NCI-H82 (cell line): ENCODE measurements around the gene HUWE1.
A peak's percentile ranks its signal among the peaks of the same experiment; 100 is the strongest.
"Not testable (repeated sequence)": the region's sequence is repeated elsewhere in the genome, so short reads cannot be mapped to it uniquely, and the experiment has no call there.

ENCODE experiments used
- DNase-seq: peaks from one replicate; lab custom pipeline; 2025; lab: John Stamatoyannopoulos, UW

HUWE1 gene, protein sequence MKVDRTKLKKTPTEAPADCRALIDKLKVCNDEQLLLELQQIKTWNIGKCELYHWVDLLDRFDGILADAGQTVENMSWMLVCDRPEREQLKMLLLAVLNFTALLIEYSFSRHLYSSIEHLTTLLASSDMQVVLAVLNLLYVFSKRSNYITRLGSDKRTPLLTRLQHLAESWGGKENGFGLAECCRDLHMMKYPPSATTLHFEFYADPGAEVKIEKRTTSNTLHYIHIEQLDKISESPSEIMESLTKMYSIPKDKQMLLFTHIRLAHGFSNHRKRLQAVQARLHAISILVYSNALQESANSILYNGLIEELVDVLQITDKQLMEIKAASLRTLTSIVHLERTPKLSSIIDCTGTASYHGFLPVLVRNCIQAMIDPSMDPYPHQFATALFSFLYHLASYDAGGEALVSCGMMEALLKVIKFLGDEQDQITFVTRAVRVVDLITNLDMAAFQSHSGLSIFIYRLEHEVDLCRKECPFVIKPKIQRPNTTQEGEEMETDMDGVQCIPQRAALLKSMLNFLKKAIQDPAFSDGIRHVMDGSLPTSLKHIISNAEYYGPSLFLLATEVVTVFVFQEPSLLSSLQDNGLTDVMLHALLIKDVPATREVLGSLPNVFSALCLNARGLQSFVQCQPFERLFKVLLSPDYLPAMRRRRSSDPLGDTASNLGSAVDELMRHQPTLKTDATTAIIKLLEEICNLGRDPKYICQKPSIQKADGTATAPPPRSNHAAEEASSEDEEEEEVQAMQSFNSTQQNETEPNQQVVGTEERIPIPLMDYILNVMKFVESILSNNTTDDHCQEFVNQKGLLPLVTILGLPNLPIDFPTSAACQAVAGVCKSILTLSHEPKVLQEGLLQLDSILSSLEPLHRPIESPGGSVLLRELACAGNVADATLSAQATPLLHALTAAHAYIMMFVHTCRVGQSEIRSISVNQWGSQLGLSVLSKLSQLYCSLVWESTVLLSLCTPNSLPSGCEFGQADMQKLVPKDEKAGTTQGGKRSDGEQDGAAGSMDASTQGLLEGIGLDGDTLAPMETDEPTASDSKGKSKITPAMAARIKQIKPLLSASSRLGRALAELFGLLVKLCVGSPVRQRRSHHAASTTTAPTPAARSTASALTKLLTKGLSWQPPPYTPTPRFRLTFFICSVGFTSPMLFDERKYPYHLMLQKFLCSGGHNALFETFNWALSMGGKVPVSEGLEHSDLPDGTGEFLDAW (N-terminal part only)

DNA sequence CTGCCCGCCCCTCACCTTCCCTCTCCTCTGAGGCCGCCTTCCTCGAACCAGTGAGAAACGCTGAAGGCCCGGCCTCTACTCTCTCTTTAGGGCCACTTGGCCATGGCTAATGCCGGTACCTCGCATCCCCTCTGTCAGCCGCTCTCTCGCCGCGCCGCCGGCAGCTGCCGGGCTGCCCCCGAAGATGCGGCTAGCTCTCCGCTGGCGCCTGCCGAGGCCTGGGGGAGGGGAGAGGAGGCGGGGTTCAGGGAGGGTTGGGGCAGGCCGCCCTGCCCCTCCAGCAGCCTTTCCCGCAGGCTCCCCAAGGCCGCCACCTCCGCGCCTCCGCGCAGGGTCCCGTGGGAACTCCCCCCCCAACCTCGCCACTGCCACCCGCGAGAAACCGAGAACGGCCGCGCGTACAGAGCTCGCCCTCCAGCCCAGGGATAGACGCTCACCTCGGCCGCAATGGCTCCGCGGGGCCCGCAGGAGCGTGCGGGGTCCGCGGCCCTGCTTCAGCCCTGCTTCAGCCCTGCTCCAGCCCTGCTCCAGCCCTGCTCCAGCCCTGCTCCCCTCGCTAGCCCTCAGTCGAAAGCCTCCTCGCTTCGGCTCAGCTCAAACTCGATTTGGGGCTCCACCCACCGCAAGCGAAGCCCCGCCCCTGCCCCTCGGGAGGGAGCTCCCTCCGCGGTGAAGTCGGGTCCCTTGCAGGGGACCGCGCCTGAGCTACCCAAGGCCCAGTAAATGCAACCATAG is at the start of gene HUWE1:
TSS of gene HUWE1 (minus strand) at position 569 of the 735 bp plus-strand sequence. CDS start 32,612 bp downstream, outside the sequence.
- peak; percentile 92 for DNase-seq

DNA sequence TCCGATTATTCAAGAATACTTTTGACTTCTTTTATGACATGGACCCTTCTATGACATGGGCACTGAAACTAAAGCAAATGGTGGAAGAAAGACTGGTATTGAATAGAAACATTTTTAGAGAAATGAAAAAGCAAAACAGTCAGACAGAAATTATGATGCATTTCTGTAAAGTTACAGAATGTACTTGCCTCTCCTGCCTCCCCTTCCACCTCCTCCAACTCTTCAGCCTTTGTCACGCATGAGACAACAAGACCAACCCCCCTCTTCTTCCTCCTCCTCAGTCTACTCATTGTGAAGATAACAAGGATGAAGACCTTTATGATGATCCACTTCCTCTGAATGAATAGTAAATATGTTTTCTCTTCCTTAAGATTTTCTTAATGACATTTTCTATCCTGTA is 46.3 kb upstream of the HUWE1 start:
- no peak for DNase-seq

DNA sequence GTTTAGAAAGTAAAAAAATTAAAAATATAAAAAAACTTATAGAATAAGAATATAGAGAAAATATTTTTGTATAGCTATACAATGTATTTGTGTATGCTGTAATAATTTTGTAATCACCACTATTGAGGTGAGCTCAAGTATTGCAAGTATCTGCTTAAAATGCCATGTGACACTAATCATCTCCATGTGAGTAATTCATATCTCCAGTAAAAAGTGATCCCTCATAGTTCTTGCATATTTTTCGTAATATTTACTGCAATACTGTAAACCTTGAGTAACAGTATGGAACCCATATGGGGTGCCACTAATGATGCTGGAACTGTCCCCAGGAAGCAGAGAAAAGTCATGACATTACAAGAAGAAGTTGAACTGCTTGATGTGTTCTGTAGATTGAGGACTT is 43.2 kb upstream of the HUWE1 start:
- no peak for DNase-seq

DNA sequence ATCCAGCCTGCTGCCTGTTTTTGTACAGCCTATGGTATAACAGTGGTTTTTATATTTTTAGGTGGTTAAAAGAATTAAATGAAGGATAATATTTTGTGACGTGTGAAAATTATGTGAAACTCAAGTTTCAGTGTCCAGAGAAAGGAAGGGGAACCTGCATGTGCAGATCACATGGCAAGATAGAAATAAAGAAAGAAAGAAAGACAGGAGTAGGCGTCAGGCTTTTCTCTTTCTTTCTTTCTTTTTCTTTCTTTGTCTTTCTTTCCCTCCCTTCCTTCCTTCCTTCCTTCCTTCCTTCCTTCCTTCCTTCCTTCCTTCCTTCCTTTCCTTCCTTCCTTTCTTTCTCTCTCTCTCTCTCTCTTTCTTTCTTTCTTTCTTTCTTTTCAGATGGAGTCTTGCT is 42.0 kb upstream of the HUWE1 start:
- no peak for DNase-seq

DNA sequence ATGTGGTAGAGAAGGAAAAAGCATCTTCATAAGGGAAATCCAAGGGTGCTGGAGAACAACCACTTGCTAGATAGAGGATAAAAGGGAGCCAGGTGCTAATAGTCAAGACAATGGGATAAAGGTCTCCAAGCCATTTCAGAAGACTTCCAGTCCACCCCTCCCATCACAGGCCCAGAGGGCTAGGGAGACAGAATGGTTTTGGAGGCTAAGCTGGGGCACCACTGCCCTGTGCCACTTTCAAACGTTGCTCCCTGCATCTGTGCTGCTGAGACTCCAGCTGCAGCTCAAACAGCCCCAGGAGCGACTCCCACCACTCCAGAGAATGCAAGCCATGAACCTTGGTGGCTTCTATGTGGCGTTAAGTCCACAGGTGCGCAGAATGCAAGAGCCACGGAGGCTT is 38.4 kb upstream of the HUWE1 start:
- DNase-seq, result no peak

DNA sequence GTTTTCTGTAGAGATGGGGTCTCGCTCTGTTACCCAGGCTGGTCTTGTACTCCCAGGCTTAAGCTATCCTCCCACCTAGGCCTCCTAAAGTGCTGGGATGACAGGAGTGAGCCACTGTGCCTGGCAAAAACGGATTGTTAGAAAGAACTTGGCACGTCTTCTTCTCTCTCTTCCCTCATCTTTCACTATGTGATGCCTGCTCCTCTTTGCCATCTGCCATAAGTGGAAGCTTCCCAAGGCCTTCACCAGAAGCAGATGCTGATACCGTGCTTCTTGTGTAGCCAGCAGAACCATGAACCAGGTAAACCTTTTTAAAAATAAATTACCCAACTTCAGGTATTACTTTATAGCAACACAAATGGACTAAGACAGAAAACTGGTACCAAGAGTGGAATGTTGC is 36.9 kb upstream of the HUWE1 start:
- no peak for DNase-seq

DNA sequence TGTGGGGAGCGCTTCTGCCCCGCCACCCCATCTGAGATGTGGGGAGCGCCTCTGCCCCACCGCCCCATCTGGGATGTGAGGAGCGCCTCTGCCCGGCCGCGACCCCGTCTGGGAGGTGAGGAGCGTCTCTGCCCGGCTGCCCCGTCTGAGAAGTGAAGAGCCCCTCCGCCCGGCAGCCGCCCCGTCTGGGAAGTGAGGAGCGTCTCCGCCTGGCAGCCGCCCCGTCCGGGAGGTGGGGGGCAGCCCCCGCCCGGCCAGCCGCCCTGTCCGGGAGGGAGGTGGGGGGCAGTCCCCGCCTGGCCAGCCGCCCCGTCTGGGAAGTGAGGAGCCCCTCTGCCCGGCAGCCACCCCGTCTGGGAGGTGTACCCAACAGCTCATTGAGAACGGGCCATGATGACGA is 35.1 kb upstream of the HUWE1 start:
- DNase-seq, result not testable (repeated sequence)

DNA sequence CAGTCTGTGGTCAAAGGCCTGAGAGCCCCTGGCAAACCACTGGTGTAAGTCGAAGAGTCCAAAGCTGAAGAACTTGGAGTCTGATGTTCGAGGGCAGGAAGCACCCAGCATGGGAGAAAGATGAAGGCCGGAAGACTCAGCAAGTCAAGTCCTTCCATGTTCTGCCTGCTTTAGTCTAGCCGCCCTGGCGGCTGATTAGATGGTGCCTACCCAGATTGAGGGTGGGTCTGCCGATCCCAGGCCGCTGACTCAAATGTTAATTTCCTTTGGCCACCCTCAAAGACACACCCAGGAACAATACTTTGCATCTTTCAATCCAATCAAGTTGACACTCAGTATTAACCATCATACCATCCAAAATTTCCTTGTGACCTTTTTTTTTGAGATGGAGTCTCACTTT is 33.1 kb upstream of the HUWE1 start:
- DNase-seq, result not testable (repeated sequence)

DNA sequence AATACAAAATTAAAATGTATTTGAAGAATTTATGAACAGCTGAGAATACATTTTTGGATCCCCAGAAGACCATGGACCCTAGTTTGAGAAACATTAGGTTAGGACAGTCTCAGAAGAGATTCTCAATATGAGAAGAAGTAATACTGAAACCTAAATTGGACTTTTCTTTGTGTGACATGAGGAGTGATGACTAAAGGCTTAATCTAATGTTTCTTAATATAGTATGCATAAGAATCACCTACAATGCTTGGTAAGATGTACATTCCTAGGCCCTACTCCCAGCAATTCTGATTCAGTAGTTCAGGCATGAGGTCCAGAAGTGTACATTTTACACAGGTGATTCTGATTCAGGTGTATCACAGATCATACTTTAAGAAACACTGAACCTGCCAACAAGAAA is 31.6 kb upstream of the HUWE1 start:
- no peak for DNase-seq

DNA sequence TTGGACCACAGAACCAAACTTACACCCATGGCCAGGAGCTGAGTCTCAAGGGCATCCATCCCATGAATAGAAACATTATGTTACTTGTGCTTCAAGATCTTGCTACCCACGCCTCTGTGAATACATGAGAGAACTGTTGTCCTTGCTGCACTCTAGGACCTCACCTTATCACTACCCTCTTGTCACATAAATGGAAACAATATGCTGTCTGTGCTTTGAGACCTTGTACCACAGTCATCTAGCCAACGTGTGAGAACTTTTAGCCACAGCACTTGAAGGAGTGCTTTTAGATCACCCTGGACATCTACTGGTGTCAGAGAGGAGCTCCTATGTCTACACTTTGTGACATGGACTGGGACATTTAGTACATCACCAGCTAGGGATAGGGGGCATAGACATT is 30.7 kb upstream of the HUWE1 start:
- no peak for DNase-seq

DNA sequence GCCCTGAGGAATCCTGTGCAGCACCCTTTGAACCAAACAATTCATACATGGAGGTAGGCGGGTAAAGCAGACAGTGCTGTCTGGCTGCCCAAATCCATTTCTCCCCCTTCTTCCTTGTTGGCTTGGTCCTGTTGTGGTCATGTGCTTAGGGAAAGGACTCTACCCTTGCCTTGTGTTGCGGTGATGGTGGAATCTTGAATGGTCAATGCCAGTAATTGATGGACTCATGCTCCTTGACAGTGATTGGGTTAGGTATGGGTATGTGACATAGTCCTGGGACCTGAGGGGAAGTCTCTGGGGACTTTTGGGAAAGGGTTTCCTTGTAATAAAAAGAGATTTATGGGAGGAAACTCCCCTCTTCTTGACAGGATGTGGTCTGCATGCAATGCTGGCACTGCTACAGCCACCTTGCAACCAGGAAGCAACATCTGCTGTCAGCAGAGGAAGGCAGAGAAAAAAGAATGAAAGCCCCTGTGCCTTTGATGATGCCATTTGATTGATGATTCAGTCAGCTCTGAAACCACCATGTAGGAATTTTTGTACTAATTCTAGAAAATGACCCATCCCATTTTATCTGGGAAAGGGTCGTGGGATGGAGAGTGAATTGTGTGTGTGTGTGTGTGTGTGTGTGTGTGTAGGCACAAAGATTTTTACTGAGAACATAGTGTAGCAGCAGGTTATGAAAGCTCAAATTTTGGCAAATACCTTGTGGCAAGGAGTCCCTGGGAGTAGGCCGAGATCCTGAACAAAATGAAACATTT is 30.0 kb upstream of the HUWE1 start:
- DNase-seq, result no peak

DNA sequence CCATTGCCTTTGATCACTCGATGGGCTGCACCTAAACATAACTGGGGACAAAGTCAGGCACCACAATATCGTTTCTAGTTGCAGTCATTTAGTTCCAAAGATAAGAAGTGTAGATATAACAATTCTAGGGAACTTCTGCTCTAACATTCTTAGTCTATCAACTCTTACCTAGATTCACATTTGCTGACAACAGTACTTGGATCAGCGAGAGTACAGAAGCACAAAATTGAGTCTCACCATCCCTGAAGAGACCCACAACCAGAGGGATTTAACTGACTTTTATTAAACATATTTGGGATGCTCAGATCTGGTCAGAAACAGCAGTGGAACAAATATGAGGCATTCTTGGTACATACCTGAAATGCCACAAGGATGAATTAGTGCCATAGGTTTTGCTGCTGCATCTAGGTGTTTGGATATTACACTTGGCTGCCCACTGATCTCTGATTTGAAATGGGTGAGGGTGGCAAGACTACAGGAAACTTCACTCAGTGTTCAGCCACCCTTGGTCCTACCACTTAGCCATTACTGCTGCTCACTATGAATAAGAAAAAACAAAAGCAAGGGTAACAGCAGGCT is 28.9 kb upstream of the HUWE1 start:
- DNase-seq, result no peak

DNA sequence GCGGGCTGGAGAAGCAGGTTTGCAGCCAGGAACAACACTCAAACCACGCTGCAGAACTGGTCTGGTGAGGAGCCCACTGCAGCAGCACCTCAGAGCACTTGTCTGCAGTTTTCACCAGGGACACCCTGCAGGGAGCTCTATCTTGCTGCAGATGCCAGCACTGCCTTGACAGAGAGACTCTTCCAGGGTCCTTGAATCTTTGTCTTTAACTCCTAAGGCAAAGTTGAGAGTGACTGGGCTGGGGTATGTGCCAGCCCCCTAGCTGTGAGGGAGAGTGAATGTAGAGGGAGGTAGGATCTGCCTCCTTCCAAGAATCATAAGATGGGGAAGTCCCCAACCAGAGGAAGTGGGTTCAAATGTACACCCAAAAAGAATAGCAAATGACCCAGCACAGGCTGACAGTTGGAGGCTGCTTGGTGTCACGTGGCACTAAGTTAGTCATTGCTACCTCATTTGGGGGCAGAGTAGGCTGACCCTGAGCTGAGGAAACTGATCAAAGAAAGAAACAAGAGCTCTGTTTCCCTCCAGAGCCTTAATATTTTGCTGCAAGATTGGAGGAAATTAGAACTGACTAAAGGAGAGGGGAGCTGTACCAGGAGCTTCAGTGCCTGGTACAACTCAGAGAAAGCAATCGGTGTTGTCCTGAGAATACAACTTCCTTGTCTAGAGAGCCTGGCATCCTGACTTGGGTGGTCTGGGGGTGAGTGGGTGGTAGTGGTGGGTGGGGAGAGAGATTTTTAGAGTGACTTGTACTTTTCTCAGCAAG is 28.2 kb upstream of the HUWE1 start:
- no peak for DNase-seq

DNA sequence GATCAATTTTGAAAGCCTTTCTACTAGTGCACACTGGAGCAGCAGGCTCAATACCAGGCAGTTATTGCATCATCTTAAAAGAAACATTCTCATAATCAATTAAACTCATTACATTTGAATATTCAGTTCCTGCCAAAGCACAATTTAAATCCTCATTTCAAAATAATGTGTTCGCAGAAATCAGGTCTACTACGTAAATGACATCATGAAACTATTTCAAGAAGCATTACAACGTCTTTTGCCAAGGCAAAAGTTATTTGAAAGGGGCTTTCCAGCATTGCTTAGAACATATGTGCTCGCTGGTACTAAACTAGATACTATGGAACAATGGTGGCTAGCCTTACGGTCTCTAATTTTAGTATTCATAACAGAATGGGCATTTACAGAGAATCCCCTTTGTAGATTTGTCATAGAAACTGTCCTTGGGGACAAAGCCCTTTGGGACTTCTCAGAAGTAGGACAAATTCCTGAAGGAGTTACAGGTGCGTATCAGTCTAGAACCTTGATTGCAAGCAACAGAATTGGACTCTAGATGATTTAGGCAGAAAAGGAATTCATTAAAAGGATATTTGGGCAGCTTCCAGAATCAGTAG is 27.6 kb upstream of the HUWE1 start:
- DNase-seq, result no peak

DNA sequence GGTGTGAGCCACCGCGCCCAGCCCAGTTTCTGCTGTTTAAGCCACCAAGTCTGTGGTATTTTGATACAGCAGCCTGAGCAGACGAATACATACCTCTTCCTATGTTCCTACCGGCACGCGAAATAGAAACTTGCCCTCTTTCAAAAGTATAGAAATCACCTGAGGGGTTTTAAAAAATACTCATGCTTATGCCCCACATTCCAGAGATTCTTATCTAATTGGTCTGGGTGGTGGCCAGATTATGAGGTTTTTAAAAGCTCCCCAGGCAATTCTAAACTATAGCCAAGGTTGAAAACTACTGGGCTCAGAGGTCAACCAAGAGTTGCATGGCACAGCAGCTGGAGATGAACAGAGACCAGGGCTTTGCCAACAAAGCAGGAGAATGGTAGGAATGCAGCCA is 24.9 kb upstream of the HUWE1 start:
- no peak for DNase-seq

DNA sequence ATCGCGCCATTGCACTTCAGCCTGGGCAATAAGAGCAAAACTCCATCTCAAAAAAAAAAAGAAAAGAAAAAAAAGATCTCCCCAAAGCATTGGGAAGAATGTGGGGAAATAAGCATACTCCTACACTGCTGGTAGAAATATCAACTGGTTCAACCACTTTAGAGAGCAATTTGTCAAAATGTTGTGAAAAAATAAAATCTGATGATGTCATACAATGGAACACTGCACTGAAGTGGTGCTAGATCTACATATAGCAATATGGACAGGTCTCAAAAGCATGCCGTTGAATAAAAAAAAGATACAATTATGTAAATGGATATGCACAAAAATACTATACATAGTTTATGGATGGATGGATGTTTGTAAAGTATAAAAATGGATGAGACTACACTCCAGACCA is 18.3 kb upstream of the HUWE1 start:
- no peak for DNase-seq

DNA sequence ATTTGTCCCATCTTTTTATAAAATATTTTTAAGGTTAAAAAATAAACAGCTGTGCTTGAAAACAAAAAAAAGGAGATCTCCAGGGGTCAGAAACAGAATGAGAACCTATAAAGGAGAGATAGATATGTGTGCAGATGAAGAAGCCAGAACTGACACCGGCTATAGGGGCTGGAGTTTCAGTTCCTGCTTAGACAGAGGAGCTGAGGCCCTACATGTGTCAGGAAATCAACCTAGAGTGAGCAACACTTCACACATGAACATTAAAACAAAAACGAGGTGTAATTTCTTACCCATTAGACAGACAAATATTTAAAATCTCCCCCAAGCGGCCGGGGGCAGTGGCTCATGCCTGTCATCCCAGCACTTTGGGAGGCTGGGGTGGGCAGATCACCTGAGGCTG is 17.8 kb upstream of the HUWE1 start:
- no peak for DNase-seq

DNA sequence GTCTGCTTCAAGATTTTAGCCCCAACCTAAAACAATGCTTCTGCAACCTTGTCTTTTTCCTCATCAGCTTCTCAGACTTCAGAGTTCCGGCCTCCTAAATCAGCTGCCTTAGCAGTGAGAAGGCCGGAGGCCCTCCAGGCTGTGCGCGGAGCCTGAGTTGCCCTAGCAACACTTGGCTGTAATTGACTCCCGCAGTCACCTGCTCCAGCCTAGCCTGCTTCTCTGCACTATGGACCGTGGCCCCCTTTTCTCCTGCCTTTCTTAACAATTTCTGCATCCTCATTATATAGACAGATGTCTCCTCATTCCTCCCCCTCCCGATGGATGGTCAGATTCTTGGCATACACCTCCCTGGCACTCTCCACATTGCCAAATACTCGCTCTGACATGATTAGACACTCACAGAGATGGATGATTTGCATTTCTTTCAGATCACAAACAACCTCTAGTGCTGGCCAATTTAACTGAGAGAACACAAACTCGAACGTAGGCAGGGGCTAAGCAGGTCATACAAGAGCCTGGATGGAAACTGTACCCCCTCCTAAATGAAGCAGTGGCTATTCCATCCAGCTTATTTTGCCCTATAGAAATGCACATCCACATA is 9.5 kb upstream of the HUWE1 start:
- DNase-seq, result no peak

DNA sequence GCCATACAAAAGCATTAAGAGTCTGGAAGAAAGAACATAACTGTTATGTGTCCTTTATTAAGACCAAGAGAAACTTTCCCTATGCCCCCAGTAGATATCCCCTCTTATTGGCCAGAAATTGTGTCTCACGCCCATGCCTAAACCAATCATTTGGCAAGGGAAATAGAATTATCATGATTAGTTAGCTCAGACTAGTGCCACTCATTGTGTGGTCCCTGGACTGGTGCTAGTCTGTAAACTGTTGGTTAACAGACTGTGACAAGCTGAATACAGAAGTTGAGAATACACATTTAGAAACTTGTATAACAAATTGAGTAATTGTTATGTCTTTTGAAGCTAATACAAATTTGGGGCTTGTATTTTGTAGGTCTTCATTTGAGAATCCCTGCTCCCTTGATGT is 8.1 kb upstream of the HUWE1 start:
- DNase-seq, result no peak
